ENCODE data around the gene NFE2L1.
"Not testable (repeated sequence)": the region's sequence is repeated elsewhere in the genome, so short reads cannot be mapped to it uniquely, and the experiment has no call there.

NFE2L1 gene

GRCh38 chr17:48048384-48049126 is 396 bp downstream of the NFE2L1 start:
- DNase-seq (ENCODE audit: low spot score), result no peak

- no peak for DNase-seq (ENCODE audit: low spot score)
Measured at GRCh38 chr17:48051283-48051682, 3.1 kb downstream of the NFE2L1 start.

- DNase-seq (ENCODE audit: low spot score), result peak; percentile 61
Measured at GRCh38 chr17:48051706-48052486, 3.7 kb downstream of the NFE2L1 start.

GRCh38 chr17:48052956-48053757 is 5.0 kb downstream of the NFE2L1 start:
- no peak for DNase-seq (ENCODE audit: low spot score)

GRCh38 chr17:48053758-48054237 is 5.6 kb downstream of the NFE2L1 start:
- DNase-seq (ENCODE audit: low spot score), result peak; percentile 28

- no peak for DNase-seq (ENCODE audit: low spot score)
Measured at GRCh38 chr17:48054238-48055185, 6.4 kb downstream of the NFE2L1 start.

- peak; percentile 64 for DNase-seq (ENCODE audit: low spot score)
Measured at GRCh38 chr17:48055531-48056245, 7.5 kb downstream of the NFE2L1 start.

GRCh38 chr17:48056246-48056745 is 8.1 kb downstream of the NFE2L1 start:
- no peak for DNase-seq (ENCODE audit: low spot score)

GRCh38 chr17:48056879-48057278 is 8.7 kb downstream of the NFE2L1 start:
- no peak for DNase-seq (ENCODE audit: low spot score)

- no peak for DNase-seq (ENCODE audit: low spot score)
Measured at GRCh38 chr17:48057626-48058025, 9.5 kb downstream of the NFE2L1 start.

- DNase-seq (ENCODE audit: low spot score), result no peak
Measured at GRCh38 chr17:48058393-48059124, 10.4 kb downstream of the NFE2L1 start.

- DNase-seq (ENCODE audit: low spot score), result no peak
Measured at GRCh38 chr17:48059125-48059668, 11.0 kb downstream of the NFE2L1 start.

GRCh38 chr17:48060249-48060648 is 12.1 kb downstream of the NFE2L1 start:
- no peak for DNase-seq (ENCODE audit: low spot score)

GRCh38 chr17:48062273-48062672 is 14.1 kb downstream of the NFE2L1 start:
- no peak for DNase-seq (ENCODE audit: low spot score)

- no peak for DNase-seq (ENCODE audit: low spot score)
Measured at GRCh38 chr17:48064638-48065037, 16.5 kb downstream of the NFE2L1 start.

GRCh38 chr17:48066192-48066591 is 18.0 kb downstream of the NFE2L1 start:
- DNase-seq (ENCODE audit: low spot score), result no peak

GRCh38 chr17:48066656-48067055 is 18.5 kb downstream of the NFE2L1 start:
- no peak for DNase-seq (ENCODE audit: low spot score)

GRCh38 chr17:48067245-48067644 is 19.1 kb downstream of the NFE2L1 start:
- no peak for DNase-seq (ENCODE audit: low spot score)

GRCh38 chr17:48067808-48068207 is 19.6 kb downstream of the NFE2L1 start:
- DNase-seq (ENCODE audit: low spot score), result not testable (repeated sequence)

Measured in NAMALWA (cell line).